SKM-1 (cell line): ENCODE data around the gene TRPC6.
"Not testable (repeated sequence)": the region's sequence is repeated elsewhere in the genome, so short reads cannot be mapped to it uniquely, and the experiment has no call there.

Experiments used
- DNase-seq: peaks from one replicate; lab custom pipeline; 2025; ENCODE audit not compliant: unreplicated experiment; lab: John Stamatoyannopoulos, UW

Gene TRPC6

GRCh38 chr11:101456812-101457211 is 127.0 kb downstream of the TRPC6 start:
- DNase-seq, result no peak

- DNase-seq, result no peak
Observed at GRCh38 chr11:101453682-101454081, 130.1 kb downstream of the TRPC6 start.

GRCh38 chr11:101448881-101449442 is 134.8 kb downstream of the TRPC6 start:
- no peak for DNase-seq

GRCh38 chr11:101446726-101447125 is 137.1 kb downstream of the TRPC6 start:
- no peak for DNase-seq

- DNase-seq, result no peak
Observed at GRCh38 chr11:101446238-101446637, 137.6 kb downstream of the TRPC6 start.

- no peak for DNase-seq
Observed at GRCh38 chr11:101445761-101446160, 138.0 kb downstream of the TRPC6 start.

GRCh38 chr11:101444851-101445250 is 139.0 kb downstream of the TRPC6 start:
- no peak for DNase-seq

- DNase-seq, result no peak
Observed at GRCh38 chr11:101444164-101444563, 139.6 kb downstream of the TRPC6 start.

GRCh38 chr11:101442936-101443521 is 140.8 kb downstream of the TRPC6 start:
- no peak for DNase-seq

GRCh38 chr11:101442171-101442570 is 141.6 kb downstream of the TRPC6 start:
- no peak for DNase-seq

GRCh38 chr11:101441747-101442146 is 142.1 kb downstream of the TRPC6 start:
- no peak for DNase-seq

GRCh38 chr11:101439488-101439887 is 144.3 kb downstream of the TRPC6 start:
- no peak for DNase-seq

- DNase-seq, result not testable (repeated sequence)
Observed at GRCh38 chr11:101438708-101439107, 145.1 kb downstream of the TRPC6 start.

GRCh38 chr11:101438126-101438525 is 145.7 kb downstream of the TRPC6 start:
- DNase-seq, result no peak

GRCh38 chr11:101436511-101437142 is 147.2 kb downstream of the TRPC6 start:
- DNase-seq, result no peak

GRCh38 chr11:101435408-101435973 is 148.3 kb downstream of the TRPC6 start:
- DNase-seq, result no peak

- DNase-seq, result no peak
Observed at GRCh38 chr11:101434026-101434643, 149.7 kb downstream of the TRPC6 start.

- DNase-seq, result no peak
Observed at GRCh38 chr11:101433151-101433550, 150.7 kb downstream of the TRPC6 start.

- no peak for DNase-seq
Observed at GRCh38 chr11:101429703-101430540, 153.9 kb downstream of the TRPC6 start.

GRCh38 chr11:101428918-101429317 is 154.9 kb downstream of the TRPC6 start:
- DNase-seq, result peak; percentile 2

- no peak for DNase-seq
Observed at GRCh38 chr11:101407324-101407723, 176.5 kb downstream of the TRPC6 start.
